Bronchial epithelial cell (primary cell): Measurements from ENCODE around the gene HSPA4L. TPM values are rescaled to one million over a fixed set of nuclear protein-coding genes. Genes with fewer than 3 reads are reported as not detected.
A peak's percentile ranks its signal among the peaks of the same experiment; 100 is the strongest.

ENCODE experiments used
- DNase-seq: peaks from one replicate; pipeline ENCODE4 v3.0.0-alpha.2; 2010; ENCODE audit warnings: low read depth
- FAIRE-seq: peaks from 2 replicates; lab custom pipeline; 2011; peaks lifted over from hg19 to GRCh38; lab: Jason Lieb, UNC
- H3K27me3 ChIP-seq: 2 replicates; pipeline ENCODE4 v1.5.1; 2011; ENCODE audit warnings: low read length; ENCODE audit not compliant: control insufficient read depth, insufficient read depth
- H3K36me3 ChIP-seq: 2 replicates; pipeline ENCODE4 v1.5.1; 2011; ENCODE audit warnings: low read length; ENCODE audit not compliant: control insufficient read depth, insufficient read depth
- H3K4me3 ChIP-seq: 2 replicates; pipeline ENCODE4 v1.5.1; 2011; ENCODE audit warnings: mild to moderate bottlenecking, low read depth, low read length, control low read depth
- CTCF ChIP-seq: IDR thresholded peaks from 2 replicates; pipeline ENCODE4 v1.5.1; 2011; ENCODE audit warnings: mild to moderate bottlenecking, moderate library complexity, low read length, control low read depth, inconsistent platforms; ENCODE audit not compliant: insufficient read depth, severe bottlenecking
- total RNA-seq: library from RNA; depleted of rRNA; stranded (reverse); fragments of >200 nt; gene quantifications from 2 replicates; pipeline ENCODE4 v1.2.1, GENCODE V29; 2014

HSPA4L gene
- total RNA-seq, 1 donor from 2014 or later = 12.4 TPM

- H3K27me3 ChIP-seq = no peaks in the 10 kb centered on the region
- DNase-seq (no peak), FAIRE-seq (no peak)
- no peak overlapping the region for H3K4me3 ChIP-seq
- no peak for TF ChIP-seq CTCF
- no peaks in the 10 kb centered on the region for H3K36me3 ChIP-seq
Measured at GRCh38 chr4:127747883-127748282, 34.2 kb upstream of the HSPA4L start.

- DNase-seq (no peak), FAIRE-seq (no peak)
- Histone ChIP-seq H3K36me3 (no peaks in the 10 kb centered on the region), H3K27me3 (no peaks in the 10 kb centered on the region), H3K4me3 (no peak overlapping the region)
- no peak for TF ChIP-seq CTCF
Measured at GRCh38 chr4:127748957-127749356, 33.2 kb upstream of the HSPA4L start.

GRCh38 chr4:127756906-127757305 lies 25.2 kb upstream of the HSPA4L start:
- FAIRE-seq = no peak
- no peaks in the 10 kb centered on the region for H3K27me3 ChIP-seq

GRCh38 chr4:127759228-127759820 lies 22.8 kb upstream of the HSPA4L start:
- FAIRE-seq = no peak
- H3K36me3 ChIP-seq = no peaks in the 10 kb centered on the region
- TF ChIP-seq CTCF = no peak
- no peak overlapping the region for H3K4me3 ChIP-seq
- no peak for DNase-seq
- H3K27me3 ChIP-seq = no peaks in the 10 kb centered on the region

More at GRCh38 chr4:127756906-127757305, 25.2 kb upstream of the HSPA4L start:
- DNase-seq = no peak
- H3K36me3 ChIP-seq = no peaks in the 10 kb centered on the region
- H3K4me3 ChIP-seq = no peak overlapping the region
- no peak for TF ChIP-seq CTCF

GRCh38 chr4:127759893-127760292 lies 22.2 kb upstream of the HSPA4L start:
- Histone ChIP-seq H3K36me3 (no peaks in the 10 kb centered on the region), H3K4me3 (no peak overlapping the region), H3K27me3 (no peaks in the 10 kb centered on the region)
- DNase-seq (peak; percentile 88), FAIRE-seq (no peak)
- no peak for TF ChIP-seq CTCF
